ENCODE data around the gene CHAF1B.

- TF ChIP-seq POLR2AphosphoS5 (IDR thresholded peaks at IDR 0.05; ENCODE audit: low read depth, low read length) (no peak), POLR2A (IDR thresholded peaks at IDR 0.05; ENCODE audit: low read depth, low read length) (no peak), TAF1 (IDR thresholded peaks at IDR 0.05; ENCODE audit: borderline replicate concordance, low read depth, low read length) (no peak)
Observed at GRCh38 chr21:36359185-36359584, 26.0 kb upstream of the CHAF1B start.

Measured in GM12892 (cell line).